Measurements from ENCODE around the gene RHOD. TPM values are rescaled to one million over a fixed set of nuclear protein-coding genes. Genes with fewer than 3 reads are reported as not detected.

The RHOD gene
- total RNA-seq, 1 experiment from 2014 or later, result 99.9 TPM

- Histone ChIP-seq H3K4me2 (ENCODE audit: low read length) (no peak overlapping the region), H3K27me3 (ENCODE audit: low read length) (no peaks in the 10 kb centered on the region), H3K4me1 (ENCODE audit: insufficient read depth, low read length) (peaks cover 41% of the 10 kb centered on the region), H3F3A (ENCODE audit: low read length, unreplicated experiment) (no peaks in the 10 kb centered on the region), H3K4me3 (ENCODE audit: low read length) (no peak overlapping the region), H4K20me1 (ENCODE audit: low read length) (no peaks in the 10 kb centered on the region), H3K9me2 (replicated peaks; ENCODE audit: low read length) (no peaks in the 10 kb centered on the region), H3K79me2 (ENCODE audit: low read length) (no peaks in the 10 kb centered on the region), H2AFZ (ENCODE audit: low read length) (no peak overlapping the region), H3K36me3 (ENCODE audit: low read depth, low read length) (no peaks in the 10 kb centered on the region), H3K27ac (ENCODE audit: low read length) (no peak overlapping the region), H3K9ac (ENCODE audit: low read length) (no peak overlapping the region), H3K9me3 (ENCODE audit: low read length) (no peaks in the 10 kb centered on the region)
- no TSS peak for BruUV-seq (replicated peaks)
- DNase-seq (no peak), ATAC-seq (no peak)
- ChIA-PET CTCF (no interaction called here), POLR2A (ENCODE audit: unreplicated experiment) (no interaction called here)
- intact Hi-C loops (cut with micrococcal nuclease), result no loop called here
- TF ChIP-seq EZH2phosphoT487 (IDR thresholded peaks at IDR 0.05; ENCODE audit: borderline replicate concordance, low read length) (no peak), CTCF (conservative IDR thresholded peaks at IDR 0.05; ENCODE audit: low read depth, low read length) (no peak), EZH2 (IDR thresholded peaks at IDR 0.05; ENCODE audit: low read length, unreplicated experiment) (no peak)
These were observed 29.7 kb upstream of the RHOD start for GRCh38 chr11:67026941-67027340.

DNA sequence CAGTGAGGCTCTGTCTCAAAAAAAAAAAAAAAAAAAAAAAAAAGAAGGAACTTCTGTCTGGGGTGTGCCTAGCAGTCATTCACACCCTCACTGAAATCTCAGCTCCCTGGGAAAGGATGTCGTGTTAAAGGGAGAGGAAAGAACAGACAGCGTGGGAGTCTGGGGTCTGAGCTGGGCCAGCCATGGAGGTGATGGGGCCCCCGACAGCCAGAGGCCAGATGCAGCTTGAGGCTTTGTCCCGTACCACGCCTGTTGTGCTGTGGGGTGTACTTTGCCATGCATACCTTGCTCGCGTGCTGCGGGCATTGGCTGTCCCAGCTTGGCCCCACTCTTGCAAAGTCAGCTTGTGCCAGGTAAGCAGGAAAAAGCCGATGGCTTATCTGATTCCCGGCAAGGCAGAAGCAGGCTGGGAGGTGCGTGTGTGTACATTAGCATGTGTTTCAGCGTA lies 29.1 kb upstream of the RHOD start:
- H3K9me3 ChIP-seq (ENCODE audit: low read length), result no peaks in the 10 kb centered on the region
- no peak overlapping the region for H3K9ac ChIP-seq (ENCODE audit: low read length)
- H4K20me1 ChIP-seq (ENCODE audit: low read length), result no peaks in the 10 kb centered on the region
- TF ChIP-seq CTCF (conservative IDR thresholded peaks at IDR 0.05; ENCODE audit: low read depth, low read length) (no peak), EZH2phosphoT487 (IDR thresholded peaks at IDR 0.05; ENCODE audit: borderline replicate concordance, low read length) (no peak)
- ATAC-seq, result no peak
- no peaks in the 10 kb centered on the region for H3K79me2 ChIP-seq (ENCODE audit: low read length)
- H3K27me3 ChIP-seq (ENCODE audit: low read length), result no peaks in the 10 kb centered on the region
- H3F3A ChIP-seq (ENCODE audit: low read length, unreplicated experiment), result no peaks in the 10 kb centered on the region
- ChIA-PET CTCF (no interaction called here), POLR2A (ENCODE audit: unreplicated experiment) (interaction anchor here (0.6 kb wide), 1 partner anchor 561 kb away, joined by 14 read pairs; the partner anchor contains the start of gene PELI3)
- no peak overlapping the region for H2AFZ ChIP-seq (ENCODE audit: low read length)
- no peak overlapping the region for H3K4me3 ChIP-seq (ENCODE audit: low read length)
- no peaks in the 10 kb centered on the region for H3K36me3 ChIP-seq (ENCODE audit: low read depth, low read length)
- no peaks in the 10 kb centered on the region for H3K9me2 ChIP-seq (replicated peaks; ENCODE audit: low read length)
- H3K4me2 ChIP-seq (ENCODE audit: low read length), result no peak overlapping the region
- no peak overlapping the region for H3K27ac ChIP-seq (ENCODE audit: low read length)
- no TSS peak for BruUV-seq (replicated peaks)
- intact Hi-C loops (cut with micrococcal nuclease), result no loop called here
- no peak for DNase-seq
- peaks cover 41% of the 10 kb centered on the region for H3K4me1 ChIP-seq (ENCODE audit: insufficient read depth, low read length)

DNA sequence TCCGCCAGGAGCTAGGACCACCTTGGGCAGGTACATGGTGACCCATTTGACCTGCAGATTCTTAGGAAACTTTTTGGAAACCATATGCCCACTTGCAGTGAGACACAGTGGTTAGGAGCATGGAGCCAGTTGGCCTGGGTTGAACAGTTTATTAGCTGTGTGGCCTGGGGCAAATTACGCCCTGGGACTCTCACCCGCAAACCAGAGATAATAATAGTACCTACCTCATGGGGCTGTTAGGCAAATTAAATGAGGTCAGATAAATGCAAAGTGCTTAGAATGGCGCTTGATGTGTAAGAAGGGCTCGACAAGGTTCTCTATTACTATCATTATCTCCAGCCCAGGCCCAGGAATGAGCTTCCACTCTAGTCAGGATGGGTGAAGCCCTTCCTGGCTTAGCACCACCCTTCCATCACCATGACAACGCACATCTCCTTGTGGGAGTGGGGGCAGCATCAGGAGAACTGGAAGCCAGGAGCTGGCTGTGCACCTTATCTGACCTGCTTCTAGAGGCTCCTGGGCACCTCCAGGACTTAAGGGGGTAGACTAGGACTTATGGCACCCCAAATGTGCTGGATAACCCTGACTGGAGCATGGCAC lies 28.6 kb upstream of the RHOD start:
- TF ChIP-seq EZH2phosphoT487 (IDR thresholded peaks at IDR 0.05; ENCODE audit: borderline replicate concordance, low read length), result no peak
- TF ChIP-seq EZH2 (IDR thresholded peaks at IDR 0.05; ENCODE audit: low read length, unreplicated experiment), result no peak
- no peak for TF ChIP-seq CTCF (conservative IDR thresholded peaks at IDR 0.05; ENCODE audit: low read depth, low read length)
- ChIA-PET CTCF (no interaction called here), POLR2A (ENCODE audit: unreplicated experiment) (interaction anchor here (0.6 kb wide), 1 partner anchor 561 kb away, joined by 14 read pairs; the partner anchor contains the start of gene PELI3)
- Histone ChIP-seq H3K9me2 (replicated peaks; ENCODE audit: low read length) (no peaks in the 10 kb centered on the region), H3K27ac (ENCODE audit: low read length) (no peak overlapping the region), H3K27me3 (ENCODE audit: low read length) (no peaks in the 10 kb centered on the region), H3K4me2 (ENCODE audit: low read length) (no peak overlapping the region), H4K20me1 (ENCODE audit: low read length) (no peaks in the 10 kb centered on the region), H3K36me3 (ENCODE audit: low read depth, low read length) (no peaks in the 10 kb centered on the region), H2AFZ (ENCODE audit: low read length) (no peak overlapping the region), H3K4me1 (ENCODE audit: insufficient read depth, low read length) (peaks cover 41% of the 10 kb centered on the region), H3K9ac (ENCODE audit: low read length) (no peak overlapping the region), H3F3A (ENCODE audit: low read length, unreplicated experiment) (no peaks in the 10 kb centered on the region), H3K79me2 (ENCODE audit: low read length) (no peaks in the 10 kb centered on the region), H3K4me3 (ENCODE audit: low read length) (no peak overlapping the region), H3K9me3 (ENCODE audit: low read length) (no peaks in the 10 kb centered on the region)
- BruUV-seq (replicated peaks), result no TSS peak
- DNase-seq, result no peak
- no peak for ATAC-seq
- intact Hi-C loops (cut with micrococcal nuclease), result no loop called here
